Measurements from ENCODE around the gene CHST3. TPM values are rescaled to one million over a fixed set of nuclear protein-coding genes. Genes with fewer than 3 reads are reported as not detected.
"Not testable (repeated sequence)": the region's sequence is repeated elsewhere in the genome, so short reads cannot be mapped to it uniquely, and the experiment has no call there.

Gene CHST3
- total RNA-seq, 1 donor from 2014 or later, result 18.1 TPM

DNA sequence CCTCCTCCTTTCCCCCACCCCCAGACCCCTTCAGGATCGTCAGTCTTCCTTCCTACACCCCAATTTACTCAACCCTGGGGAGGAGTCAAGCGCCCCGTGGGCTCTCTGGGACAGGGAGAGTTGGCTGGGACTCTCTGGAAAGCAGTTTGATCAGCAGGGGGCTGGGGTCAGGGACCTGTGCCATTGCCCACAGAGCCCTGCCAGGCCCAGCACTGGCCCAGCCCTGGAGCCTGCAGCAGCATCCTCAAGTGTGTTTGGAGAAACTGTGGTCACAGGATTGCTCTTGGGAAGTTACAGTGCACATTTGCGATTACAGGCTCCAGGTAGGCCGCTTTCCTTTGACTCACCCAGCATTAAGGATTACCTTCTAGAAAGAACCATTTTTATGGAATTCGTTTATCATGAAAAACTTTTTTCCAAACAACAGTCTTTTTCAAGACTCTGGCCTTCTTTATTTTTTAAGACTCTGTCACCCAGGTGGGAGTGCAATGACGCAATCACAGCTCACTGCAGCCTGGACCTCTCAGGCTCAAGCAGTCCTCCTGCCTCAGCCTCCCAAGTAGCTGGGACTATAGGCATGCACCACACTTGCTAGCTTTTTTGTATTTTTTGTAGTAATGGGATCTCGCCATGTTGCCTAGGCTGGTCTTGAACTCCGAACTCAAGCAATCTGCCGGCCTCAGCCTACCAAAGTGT lies 50.7 kb downstream of the CHST3 start:
- no peak for ATAC-seq
- intact Hi-C loops (cut with DNase I), result no loop called here
- DNase-seq (ENCODE audit: missing footprints), result peak; percentile 25

DNA sequence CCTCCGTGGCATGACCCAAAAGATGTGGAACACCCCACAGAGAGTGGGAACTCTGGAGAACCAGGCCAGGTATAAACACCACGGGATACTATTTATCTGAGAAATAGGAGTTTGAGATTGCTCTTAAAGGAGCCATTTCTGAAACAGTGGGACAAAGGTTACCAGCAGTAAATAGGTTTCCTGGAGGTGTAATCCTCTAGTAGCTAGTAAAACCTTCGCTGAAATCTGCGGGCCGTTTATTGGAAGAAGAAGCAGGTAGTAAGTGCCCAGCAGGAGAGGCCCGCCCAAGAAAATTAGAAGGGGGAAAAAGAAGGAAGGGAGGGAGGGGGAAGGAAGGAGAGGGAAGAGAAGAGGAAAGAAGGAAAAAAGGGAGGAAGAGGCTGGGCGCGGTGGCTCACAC lies 51.6 kb downstream of the CHST3 start:
- intact Hi-C loops (cut with DNase I), result loop anchor here (2.0 kb wide), 1 partner anchor 19 kb away; no protein-coding TSS in a partner anchor
- DNase-seq (ENCODE audit: missing footprints) (no peak), ATAC-seq (no peak)

DNA sequence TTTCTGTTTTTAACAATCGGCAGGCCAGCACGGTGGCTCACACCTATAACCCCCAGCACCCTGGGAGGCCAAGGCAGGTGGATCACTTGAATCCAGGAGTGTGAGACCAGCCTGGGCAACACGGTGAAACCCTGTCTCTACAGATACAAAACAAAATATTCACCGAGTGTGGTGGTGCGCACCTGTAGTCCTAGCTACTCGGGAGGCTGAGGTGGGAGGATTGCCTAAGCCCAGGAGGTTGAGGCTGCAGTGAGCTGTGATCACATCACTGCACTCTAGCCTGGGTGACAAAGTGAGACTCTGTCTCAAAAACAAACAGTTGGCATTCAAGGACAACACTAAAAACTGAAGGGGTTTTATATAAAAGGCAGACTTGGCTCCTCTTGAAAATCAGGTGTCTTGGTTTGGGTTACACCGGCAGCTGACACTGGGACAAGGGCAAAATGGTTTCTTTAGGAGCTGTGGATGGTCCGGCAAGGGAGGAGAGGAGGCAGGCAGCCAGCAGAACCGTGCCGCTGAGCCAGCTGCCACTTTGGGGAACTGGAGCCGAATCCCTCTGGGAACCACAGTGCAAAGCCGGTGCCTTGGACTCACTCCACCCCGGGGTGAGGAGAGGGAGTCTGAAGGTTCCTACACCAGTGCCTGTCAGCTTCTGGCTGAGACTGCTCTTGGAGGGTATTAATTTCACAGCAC lies 52.6 kb downstream of the CHST3 start:
- ATAC-seq, result peak; percentile 69
- peak; percentile 69 for DNase-seq (ENCODE audit: missing footprints)
- intact Hi-C loops (cut with DNase I), result loop anchor here (2.0 kb wide), 1 partner anchor 18 kb away; no protein-coding TSS in a partner anchor

DNA sequence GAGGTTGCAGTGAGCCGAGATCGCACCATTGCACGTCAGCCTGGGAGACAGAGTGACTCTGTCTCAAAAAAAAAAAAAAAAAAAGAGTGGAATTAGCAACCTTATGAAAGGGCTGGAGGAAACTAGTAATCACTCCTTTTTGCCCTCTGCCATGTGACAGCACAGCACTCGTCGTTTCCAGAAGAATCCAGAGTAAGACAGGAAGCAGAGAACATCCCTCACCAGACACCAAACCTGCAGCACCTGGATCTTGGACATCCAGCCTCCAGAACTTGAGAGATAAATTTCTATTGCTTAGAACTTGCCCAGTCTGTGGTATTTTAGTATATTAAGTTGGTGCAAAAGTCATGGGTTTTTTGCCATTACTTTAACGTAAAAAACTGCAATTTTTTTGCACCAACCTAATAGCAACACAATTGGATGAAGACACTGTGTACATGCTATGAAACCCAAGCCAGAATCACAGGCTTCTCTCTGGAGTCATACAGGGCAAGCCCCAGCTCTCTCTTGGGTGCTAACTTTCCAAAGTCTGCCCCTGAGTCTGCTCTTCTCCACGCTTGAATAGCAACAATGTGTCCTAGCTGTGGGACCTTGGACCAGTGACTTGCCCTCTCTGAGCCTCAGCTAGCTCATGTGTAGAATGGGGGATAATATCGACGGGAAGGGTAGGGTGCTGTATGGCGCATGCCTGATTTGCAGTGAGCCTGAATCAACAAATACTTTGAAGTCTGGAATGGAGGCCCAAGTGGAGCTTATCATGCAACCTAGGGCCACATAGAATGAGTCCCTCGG lies 55.1 kb downstream of the CHST3 start:
- ATAC-seq, result no peak
- intact Hi-C loops (cut with DNase I), result no loop called here

DNA sequence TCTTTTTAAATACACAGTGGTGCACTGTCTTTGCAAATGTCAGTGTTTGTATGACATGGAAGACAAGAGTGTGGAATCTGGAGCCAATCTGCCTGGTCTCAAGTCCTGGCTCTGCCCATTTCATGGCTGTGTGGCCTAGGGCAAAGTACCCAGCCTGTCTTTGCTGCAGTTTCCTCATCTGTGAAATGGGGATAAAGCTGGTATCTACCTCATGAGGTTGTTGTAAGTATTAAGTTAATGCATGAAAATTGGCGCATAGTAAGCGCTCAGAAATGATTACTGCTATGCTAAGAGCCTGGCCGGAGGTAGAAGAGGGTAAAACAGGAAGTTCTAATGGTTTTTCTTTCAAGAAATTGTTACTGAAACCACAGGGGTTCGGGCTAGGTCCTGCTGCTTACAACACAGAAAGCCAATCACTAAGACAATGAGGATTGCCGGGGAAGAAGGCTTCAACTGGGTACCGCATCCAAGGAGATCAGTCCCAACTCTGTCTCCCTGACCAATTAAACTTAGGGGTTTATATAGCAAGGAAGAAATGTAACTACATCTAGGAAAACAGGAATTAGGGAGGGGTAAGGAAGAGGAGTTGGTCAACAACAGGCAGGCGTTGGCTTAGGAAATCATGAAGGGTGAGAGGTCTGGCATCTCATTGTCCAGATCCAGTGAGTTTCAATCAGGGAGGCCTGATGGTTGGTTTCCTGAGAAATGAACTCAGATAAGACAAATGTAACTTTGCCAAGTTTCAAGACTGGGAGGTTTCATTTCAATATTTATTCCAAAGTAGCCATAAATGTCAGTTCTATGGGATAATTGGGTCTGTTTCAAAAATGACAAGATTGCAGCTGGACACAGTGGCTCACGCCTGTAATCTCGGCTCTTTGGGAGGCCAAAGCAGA lies 57.0 kb downstream of the CHST3 start:
- DNase-seq (ENCODE audit: missing footprints), result no peak
- ATAC-seq, result no peak
- intact Hi-C loops (cut with DNase I), result no loop called here

More for the DNA sequence above, 55.1 kb downstream of the CHST3 start:
- no peak for DNase-seq (ENCODE audit: missing footprints)

DNA sequence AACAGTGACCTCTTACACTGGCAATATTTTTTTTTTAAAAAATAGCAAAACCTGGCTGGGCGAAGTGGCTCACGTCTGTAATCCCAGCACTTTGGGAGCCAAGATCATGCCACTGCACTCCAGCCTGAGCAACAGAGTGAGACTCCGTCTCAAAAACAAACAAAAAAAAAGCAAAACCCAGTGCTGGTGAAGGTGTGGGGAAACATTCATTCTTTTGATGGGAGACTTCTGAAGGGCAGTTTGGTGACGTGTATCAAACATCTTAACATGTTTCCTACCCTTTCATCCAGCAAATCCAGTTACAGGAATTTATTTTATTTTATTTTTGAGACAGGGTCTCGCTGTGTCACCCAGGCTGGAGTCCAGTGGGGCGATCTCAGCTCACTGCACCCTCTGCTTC lies 58.0 kb downstream of the CHST3 start:
- intact Hi-C loops (cut with DNase I), result no loop called here

DNA sequence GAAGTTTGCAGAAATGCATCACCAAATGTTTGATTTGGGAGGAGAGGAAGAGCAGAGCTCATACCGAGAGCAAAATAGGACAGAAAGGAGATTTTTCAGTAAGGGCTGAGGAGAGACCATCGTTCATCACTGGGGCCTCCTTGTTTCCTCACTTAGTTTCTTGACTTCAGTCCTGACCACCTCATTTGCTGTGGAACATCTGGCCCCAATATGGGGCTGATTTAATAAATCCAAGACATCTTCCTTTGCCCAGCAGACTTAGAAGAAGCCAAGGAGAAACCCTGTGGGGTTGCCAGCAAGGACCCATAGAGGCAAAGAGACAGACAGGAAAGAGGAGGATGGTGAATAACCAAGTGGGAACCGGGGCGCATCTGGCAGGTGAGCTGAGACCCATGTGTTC lies 60.4 kb downstream of the CHST3 start:
- DNase-seq (ENCODE audit: missing footprints), result no peak
- ATAC-seq, result no peak
- intact Hi-C loops (cut with DNase I), result no loop called here

More for the DNA sequence above, 58.0 kb downstream of the CHST3 start:
- DNase-seq (ENCODE audit: missing footprints), result no peak
- ATAC-seq, result no peak

DNA sequence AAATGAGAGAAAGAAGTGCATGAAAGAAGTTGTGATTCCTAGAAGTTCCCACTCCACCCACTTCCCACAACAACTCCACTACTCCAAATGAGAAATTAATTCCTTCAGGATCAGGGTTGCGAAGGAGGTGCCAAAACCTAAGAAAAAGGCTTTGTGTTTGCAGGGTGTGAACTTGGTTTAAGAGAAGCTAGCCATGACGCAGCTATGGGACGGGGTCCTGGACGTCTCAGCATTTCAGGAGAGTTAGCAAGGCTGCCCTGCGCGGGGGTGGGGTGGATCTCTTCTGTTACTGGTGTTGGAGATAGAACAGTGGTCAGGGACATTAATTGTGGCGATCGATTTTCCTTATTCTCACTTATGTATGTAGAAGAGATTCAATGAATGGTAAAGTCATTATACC lies 61.2 kb downstream of the CHST3 start:
- ATAC-seq (no peak), DNase-seq (ENCODE audit: missing footprints) (no peak)
- intact Hi-C loops (cut with DNase I), result no loop called here

DNA sequence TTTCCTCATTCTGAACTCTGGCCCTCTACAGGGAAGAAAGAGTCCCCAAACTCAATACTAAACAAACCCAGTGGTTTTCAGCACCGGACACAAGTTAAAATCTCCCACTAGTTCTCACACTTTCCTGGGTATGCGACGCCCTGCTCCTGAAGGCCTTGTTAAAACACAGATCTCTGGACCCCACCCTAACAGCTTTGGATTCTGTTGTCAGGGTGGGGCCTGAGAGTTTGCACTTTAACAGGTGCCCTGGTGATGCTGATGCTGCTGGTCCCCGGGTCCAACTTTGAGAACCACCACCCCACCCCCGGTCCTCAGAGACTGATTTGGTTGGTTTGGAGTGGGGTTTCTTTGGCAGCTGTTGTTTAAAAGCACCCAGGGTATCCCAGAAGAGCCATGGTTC lies 61.6 kb downstream of the CHST3 start:
- ATAC-seq (no peak), DNase-seq (ENCODE audit: missing footprints) (no peak)
- intact Hi-C loops (cut with DNase I), result no loop called here

DNA sequence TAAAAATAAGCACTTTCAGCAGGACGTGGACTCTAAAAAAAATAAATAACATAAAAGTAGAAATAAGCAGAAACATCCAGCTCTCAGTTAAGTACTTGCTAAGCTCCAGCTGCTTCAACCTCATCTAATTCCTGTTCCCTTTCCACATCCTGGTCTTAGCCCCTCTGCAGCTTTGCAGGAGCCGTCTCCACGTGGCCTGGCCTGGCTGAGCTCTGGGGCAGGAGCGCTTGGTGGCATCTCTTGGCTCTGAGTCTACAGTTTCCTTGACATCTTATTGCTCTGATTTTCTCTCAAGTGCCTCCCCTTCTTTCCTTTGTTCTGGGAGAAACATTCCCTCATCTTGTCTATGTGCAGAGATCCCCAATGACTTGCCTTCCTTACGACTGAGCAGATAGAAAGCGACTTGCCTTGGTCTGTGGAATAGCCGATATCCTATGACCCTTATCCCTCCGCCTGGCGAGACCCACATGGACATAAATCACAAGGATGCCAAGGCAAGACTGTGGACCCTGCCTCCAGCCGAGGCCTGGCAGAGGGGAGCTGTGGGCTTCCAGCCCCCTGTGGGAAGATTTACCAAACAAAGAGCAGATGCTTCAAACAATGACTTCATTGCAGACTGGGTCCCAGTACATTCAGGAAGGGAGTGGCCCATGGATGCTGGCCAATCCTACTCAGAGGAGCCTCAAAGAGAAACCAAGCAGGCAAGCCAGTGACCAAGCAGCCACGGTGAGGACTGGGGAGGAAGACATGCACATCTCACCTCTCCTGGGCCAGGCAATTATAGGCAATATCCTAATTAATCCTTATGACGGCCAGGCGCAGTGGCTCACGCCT lies 62.3 kb downstream of the CHST3 start:
- DNase-seq (ENCODE audit: missing footprints), result no peak
- intact Hi-C loops (cut with DNase I), result no loop called here
- ATAC-seq, result no peak

DNA sequence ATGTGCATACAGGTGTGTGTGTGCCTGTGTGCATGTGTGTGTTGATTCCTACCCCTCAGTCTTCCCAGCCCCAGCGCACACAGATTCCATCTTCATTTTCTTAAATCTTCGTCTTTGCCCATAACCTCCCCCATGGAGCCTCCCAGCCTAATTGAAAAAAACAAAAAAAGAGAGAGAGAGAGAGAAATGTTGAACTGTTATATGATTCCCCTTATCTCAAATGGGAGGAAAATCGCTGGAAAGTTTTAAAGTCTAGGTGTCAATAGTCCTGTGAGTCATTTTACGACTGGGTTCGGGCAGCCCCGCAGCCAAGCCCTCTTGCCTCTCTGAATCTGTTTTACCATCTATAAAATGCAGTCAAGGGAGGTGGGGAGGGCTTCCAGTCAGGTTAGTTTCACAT lies 63.3 kb downstream of the CHST3 start:
- no peak for ATAC-seq
- intact Hi-C loops (cut with DNase I), result no loop called here
- no peak for DNase-seq (ENCODE audit: missing footprints)

DNA sequence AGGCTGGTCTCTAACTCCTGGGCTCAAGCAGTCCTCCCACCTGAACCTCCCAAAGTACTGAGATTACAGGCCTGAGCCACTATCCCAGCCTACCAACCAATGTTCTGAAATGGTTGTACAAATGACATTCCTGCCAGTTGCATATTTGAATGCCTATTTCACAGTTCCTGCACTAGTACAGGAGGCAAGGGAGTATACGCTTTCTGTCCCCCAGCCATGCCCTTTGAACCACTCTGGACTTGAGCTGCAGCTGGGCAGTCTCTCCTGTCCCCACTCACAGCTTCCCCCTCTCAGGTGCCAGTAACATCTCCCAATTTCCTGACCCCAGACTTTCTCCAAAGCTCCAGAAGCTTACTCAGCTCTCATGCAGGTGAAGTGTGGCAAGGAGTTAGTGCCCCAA lies 65.2 kb downstream of the CHST3 start:
- no peak for ATAC-seq
- no peak for DNase-seq (ENCODE audit: missing footprints)
- intact Hi-C loops (cut with DNase I), result no loop called here

DNA sequence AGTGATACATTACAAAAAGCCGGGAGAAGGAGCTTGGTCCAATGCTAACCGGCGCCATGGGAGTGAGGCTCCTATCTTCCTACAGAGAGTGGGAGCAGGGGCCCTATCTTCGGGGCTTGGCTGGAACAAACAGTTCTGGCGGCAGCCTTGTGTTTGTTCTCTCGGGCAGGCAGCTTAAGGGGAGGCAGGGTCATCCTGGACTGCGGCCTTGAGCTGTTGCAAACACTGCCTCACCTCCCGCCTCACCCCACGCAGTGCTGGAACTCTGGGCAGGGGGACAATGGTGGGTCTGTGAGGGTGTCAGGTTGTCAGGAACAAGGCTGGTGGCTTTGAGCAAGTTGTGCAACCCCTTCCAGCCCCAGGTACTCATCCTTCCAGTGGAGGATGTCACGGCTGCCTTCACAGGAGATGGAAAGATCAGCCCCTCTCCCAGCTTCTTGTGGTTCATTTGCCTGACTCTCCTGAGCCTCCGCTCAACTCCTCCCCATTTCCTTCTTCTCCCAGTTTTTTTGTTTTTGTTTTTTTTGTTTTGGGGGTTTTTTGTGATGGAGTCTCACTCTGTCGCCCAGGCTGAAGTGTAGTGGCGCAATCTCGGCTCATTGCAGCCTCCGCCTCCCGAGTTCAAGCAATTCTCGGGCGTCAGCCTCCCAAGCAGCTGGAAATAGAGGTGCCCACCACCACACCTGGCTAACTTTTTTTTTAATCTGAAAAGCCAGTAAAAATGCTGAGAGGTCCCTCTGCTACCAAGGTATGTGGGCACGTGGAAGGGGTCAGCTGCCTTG lies 66.8 kb downstream of the CHST3 start:
- ATAC-seq, result peak; percentile 93
- DNase-seq (ENCODE audit: missing footprints), result peak; percentile 86
- intact Hi-C loops (cut with DNase I), result loop anchor here (5.0 kb wide), 1 partner anchor 34 kb away; no protein-coding TSS in a partner anchor

DNA sequence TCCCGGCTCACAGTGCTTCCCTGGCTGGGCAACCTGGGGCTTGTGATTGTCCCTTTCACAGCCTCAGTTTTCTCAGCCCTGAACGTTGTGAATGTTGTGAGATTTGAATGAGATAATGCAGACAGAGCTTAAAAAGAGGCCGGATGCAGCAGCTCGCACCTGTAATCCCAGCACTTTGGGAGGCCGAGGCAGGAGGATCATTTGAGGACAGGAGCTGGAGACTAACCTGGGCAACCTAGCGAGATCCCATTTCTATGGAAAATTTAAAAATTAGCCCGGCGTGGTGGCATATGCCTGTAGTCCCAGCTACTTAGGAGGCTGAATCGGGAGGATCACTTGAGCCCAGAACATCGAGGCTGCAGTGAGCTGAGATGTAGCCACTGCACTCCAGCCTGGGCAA lies 67.5 kb downstream of the CHST3 start:
- intact Hi-C loops (cut with DNase I), result loop anchor here (5.0 kb wide), 1 partner anchor 34 kb away; no protein-coding TSS in a partner anchor
- ATAC-seq (no peak), DNase-seq (ENCODE audit: missing footprints) (peak; percentile 53)

DNA sequence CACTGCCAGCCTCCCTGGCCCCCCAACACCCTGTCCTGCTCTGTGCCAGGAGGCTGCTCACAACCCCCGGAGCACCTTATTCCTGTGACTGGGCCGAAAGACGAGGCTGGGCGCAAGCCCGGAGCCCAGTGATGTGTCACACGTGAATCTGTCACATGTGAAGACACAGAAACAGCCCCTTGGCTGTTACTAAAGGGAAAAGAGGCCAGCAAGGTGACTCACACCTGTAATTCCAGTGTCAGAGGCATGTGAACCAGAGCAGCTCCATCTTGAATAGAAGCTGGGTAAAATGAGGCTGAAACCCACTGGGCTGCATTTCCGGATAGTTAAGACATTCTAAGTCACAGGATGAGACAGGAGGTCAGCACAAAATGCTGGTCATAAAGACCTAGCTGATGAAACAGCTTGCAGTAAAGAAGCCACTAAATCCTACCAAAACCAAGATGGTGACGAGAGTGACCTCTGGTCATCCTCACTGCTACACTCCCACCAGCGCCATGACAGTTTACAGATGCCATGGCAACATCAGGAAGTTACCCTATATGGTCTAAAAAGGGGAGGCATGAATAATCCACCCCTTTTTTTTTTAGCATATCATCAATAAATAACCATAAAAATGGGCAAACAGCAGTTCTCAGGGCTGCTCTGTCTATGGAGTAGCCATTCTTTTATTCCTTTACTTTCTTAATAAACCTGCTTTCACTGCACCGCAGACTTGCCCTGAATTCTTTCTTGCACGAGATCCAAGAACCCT lies 68.4 kb downstream of the CHST3 start:
- peak; percentile 30 for DNase-seq (ENCODE audit: missing footprints)
- intact Hi-C loops (cut with DNase I), result loop anchor here (5.0 kb wide), 1 partner anchor 35 kb away; no protein-coding TSS in a partner anchor
- not testable (repeated sequence) for ATAC-seq

DNA sequence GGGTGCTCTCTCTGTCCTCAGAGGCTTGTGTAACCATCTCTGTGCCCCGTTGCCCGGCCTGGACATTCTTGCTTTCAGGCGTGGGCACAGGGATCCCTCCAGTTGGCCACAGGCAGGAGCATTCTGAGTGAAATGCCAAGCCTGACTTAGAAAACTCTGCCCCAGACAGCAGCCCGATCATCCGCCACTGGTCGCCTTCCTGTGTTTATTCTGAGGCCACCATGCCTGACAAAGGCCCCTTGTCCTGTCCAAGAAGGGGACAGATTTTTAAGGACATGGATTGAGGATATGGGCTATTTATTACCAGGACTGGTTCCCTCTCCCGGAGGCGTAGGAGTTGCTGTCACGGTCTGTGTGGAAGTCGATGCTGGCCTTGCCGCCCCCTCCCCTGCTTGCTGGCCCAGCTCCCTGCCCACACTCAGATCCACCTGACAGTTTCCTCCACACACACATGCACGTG lies 69.9 kb downstream of the CHST3 start:
- intact Hi-C loops (cut with DNase I), result loop anchor here (2.0 to 5.0 kb wide), 2 partner anchors 17 to 37 kb away; no protein-coding TSS in a partner anchor
- ATAC-seq, result no peak
- DNase-seq (ENCODE audit: missing footprints), result peak; percentile 46

Measured in Right ventricle myocardium inferior (tissue), 1 donor.